Stimulated activated CD4-positive, alpha-beta T cell treated with anti-CD3 and anti-CD28 coated beads, TNF-alpha, amount 100 ng/mL, for 4 hours (primary cell): ENCODE measurements around the gene GPR62.
"Not testable (repeated sequence)": the region's sequence is repeated elsewhere in the genome, so short reads cannot be mapped to it uniquely, and the experiment has no call there.

ENCODE experiments used
- DNase-seq, 3 experiments: peaks; one replicate each; pipeline ENCODE4 v3.0.0-alpha.2; 2020; ENCODE audit warnings: low read depth in 3 of 3

The GPR62 gene

DNA sequence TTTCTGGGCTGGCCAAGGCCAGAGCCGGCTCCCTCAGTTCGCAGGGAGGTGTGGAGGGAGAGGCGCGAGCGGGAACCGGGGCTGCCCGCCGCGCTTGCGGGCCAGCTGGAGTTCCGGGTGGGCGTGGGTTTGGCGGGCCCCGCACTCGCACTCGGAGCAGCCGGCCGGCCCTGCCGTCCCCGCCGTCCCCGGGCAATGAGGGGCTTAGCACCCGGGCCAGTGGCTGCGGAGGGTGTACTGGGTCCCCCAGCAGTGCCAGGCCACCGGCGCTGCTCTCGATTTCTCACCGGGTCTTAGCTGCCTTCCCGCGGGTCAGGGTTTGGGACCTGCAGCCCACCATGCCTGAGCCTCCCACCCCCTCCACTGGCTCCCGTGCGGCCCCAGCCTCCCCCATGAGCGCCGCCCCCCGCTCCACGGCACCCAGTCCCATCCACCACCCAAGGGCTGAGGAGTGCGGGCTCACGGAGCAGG lies 35.4 kb downstream of the GPR62 start:
- not testable (repeated sequence) for DNase-seq

DNA sequence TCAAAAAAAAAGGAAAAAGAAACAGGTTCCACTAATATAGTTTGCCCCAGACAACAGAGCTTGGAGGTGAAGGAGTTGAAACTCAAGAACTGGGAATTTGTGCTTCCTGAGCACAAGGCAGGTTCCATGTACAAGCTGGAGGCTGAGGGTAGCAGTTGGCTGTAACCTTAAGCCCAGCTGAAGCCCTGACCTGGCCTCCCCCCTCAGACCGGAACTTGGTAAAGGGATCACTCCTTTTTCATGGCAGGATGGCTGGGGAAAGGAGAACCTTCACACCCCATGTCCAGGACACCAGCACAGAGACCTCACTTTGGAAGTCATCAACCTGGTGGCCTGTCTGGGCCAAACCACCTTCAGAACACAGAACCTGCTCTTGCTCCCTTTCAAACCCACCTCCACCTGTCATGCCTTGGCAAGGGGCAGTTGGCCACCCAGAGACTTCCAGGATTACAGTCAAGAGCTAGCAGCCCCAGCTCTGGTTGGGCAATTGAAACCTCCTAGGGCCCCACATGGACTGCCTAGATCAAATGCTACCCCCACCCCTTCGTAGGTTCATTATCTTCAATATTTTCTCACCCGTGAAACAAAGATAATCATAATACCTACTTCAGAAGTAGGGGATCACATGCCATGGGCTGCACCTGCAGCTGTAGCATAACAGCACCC lies 37.0 kb downstream of the GPR62 start:
- DNase-seq = no peak

GRCh38 chr3:51993657-51994056 lies 38.5 kb downstream of the GPR62 start:
- not testable (repeated sequence) for DNase-seq

DNA sequence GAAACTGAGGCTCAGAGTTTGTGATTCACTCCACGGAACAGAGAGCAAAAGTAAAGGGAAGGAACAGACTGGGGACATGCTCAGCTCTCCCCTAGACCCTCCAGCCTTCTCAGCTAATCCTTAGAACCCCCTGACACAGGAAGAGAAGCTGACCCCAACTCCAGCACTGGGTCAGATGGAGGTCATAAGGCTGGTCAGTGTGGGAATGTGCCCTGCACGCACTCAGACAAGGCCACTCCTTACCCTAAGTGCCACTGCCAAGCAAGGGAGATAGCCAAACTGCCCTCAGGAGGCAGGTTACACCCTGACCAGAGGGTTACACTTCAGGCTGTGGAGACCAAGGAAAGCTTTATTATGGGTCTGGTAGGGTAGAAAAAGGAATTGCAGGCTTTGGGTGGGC lies 39.3 kb downstream of the GPR62 start:
- no peak for DNase-seq

- DNase-seq = peak; percentile 64 to 86 (median 84)
Measured at GRCh38 chr3:51995346-51996163, 40.4 kb downstream of the GPR62 start, which contains the start of gene RPL29. Gene RPL29, minus strand, starts transcription at chr3:51995895. Its CDS starts 434 bp downstream, at chr3:51995461.

DNA sequence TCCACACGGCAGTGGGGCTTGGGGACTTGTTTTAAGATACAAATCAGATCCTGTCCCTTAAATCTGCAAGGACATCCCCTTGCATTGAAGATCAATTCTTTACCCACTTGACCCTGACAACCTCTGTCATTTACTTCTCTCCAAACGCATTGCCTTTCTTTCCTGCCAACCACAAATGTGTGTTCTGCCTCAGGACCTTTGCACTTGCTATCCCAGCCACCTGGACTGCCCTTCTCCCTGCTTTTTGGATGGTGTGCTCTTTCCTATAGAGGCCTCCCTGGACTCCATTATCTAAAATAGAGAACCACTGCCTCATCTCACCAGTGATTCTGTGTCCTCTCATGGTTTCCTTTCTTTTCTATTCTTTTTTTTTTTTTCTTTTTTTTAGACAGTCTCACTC lies 42.0 kb downstream of the GPR62 start:
- no peak for DNase-seq

GRCh38 chr3:51997935-51998596 lies 42.9 kb downstream of the GPR62 start:
- DNase-seq = no peak

DNA sequence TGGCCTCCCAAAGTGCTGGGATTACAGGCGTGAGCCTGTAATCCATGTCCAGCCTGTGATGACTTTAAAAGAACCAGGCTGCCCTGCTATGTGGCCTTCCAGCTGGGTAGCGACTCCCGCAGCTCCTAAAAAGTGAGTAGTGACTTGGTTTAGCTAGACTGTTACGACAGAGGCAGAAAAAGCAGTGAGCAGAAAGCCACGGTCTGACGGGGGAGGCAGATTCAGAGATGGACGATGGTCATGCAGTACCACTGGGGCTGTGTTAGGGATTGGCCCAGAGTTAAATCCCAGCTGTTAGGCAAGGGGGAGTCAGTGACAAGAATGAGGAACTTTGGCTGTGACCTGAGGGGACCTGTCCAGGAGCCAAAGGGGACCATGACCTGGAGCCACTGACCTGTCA lies 43.6 kb downstream of the GPR62 start:
- no peak for DNase-seq

DNA sequence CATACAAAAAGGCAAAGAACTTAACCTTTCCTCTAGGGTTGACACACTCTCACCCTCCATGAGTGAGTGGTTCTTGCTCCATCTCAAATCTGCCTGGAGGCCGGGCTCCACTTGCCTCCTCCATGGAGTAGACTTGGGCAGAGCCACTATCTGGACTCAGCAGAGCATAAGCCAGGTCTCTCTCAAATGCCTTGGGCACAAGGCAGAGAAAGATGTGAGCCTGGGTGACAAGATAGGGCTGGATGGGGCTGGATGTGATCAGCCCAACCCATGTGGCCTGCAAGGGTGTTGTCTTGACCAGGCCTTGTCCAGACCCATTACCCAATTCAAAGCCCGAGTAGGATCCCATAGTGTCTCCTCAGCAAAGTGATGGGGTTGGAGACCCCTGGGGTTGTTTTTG lies 44.7 kb downstream of the GPR62 start:
- no peak for DNase-seq

- peak; percentile 66 to 74 (median 70) for DNase-seq
Measured at GRCh38 chr3:52001443-52001974, 46.3 kb downstream of the GPR62 start.

DNA sequence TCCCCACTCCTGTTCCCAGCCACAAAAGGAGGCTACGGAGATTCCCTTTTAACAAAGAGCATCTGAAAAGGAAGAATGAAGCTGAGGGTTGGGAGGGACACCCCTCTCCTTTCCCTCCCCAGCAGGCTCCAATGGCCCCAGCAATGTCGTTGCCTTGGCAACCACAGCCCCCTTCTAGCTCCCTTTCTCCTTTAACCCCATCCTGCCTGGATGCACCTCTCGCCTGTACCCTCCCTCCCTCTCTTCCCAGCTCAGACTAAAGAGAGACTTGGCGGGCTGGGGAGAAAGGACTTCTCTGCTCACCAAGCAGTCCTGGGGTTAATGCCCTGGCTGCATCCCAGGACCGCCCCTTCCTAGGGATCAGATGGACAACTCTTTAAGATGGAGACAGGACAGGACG lies 47.6 kb downstream of the GPR62 start:
- no peak for DNase-seq

- no peak for DNase-seq
Measured at GRCh38 chr3:52004163-52004787, 49.1 kb downstream of the GPR62 start.

DNA sequence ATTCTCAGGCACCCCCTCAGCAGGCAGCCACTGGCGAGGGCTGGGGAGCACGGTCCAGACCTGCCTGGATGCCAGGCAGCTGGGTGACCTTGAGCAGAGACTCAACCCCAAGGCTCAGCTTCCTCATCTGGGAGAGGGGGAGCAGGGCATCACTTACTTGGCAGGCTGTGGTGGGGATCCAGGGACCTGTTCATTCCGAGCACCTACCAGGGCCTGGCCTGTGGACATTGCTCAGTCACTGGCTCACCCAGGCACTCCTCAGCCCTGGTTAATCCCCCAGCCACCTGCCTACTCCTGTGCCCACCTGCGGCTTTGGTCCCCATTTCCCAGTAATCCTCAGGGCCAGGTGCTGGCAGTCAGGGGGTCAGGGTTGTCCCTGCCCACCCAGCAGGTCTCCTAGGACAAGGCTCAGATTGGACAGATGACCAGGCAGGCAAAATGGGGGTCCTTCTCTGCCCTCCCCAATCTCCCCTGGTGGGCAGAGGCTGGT lies 49.8 kb downstream of the GPR62 start:
- no peak for DNase-seq

GRCh38 chr3:52005571-52005986 lies 50.4 kb downstream of the GPR62 start:
- no peak for DNase-seq

DNA sequence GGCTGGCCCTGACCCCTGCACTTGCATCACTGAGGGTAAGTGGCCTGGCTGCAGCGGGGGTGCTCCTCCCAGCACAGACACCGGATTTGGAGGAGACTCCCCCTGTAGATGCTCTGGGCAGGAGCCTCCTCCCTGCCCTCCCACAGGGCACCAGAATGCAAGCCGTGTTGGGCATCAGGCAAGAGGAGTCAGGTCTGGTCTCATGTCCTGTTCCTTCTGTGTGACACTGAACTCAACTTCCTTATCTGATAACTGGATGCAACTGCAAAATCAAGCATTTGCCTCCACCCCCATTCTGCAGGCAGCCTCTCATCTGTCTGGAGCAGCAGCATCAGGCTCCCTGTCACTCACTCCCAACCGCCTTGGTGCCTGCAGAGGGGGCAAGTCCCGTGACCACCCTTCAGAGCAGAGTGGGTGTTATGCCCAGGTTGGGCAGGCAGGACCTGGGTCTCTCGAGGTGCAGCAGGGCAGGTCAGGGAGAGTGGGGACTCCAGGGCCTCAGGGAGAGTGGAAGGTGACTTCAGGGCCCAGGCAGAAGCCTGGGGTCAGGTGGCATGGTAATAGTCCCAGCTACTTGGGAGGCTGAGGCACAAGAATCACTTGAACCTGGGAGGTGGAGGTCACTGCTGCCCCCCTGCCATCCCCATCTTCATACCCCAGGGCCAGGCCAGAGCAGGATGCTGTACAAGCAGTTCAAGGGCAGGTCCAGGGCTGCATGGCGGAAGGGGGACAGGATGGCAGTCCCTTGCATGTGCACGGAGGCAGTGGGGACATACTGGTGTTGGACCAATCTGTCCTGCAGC lies 51.0 kb downstream of the GPR62 start:
- DNase-seq = no peak

- no peak for DNase-seq
Measured at GRCh38 chr3:52006820-52007133, 51.6 kb downstream of the GPR62 start.
